G401 (cell line): ENCODE measurements around the gene SLC27A3. TPM values are rescaled to one million over a fixed set of nuclear protein-coding genes. Genes with fewer than 3 reads are reported as not detected.

Experiments
- DNase-seq: peaks from one replicate; pipeline ENCODE4 v3.0.0-alpha.2; 2015; ENCODE audit warnings: low spot score
- in situ Hi-C: cut with HindIII; loops from 2 replicates; pipeline ENCODE4 v1.10.0; 2016; ENCODE audit warnings: low sequenced_read_pairs, mixed read lengths
- total RNA-seq: library from RNA; depleted of rRNA; stranded (reverse); fragments of >200 nt; shearing (Covaris generic); gene quantifications from 2 replicates; pipeline ENCODE4 v1.2.3, GENCODE V29; 2014; rRNA removed

Gene SLC27A3
- total RNA-seq, 1 experiment from 2014 or later = 1.4 TPM

- no peak for DNase-seq
- in situ Hi-C loops = no loop called here
Observed at GRCh38 chr1:153827168-153827964, 52.2 kb downstream of the SLC27A3 start.

Other genes with a start within 250 kb of the SLC27A3 start
- 308 and 563 TPM in 2 replicates for gene S100A6, start 239.4 kb upstream of the SLC27A3 start, total RNA-seq
- 1.5 and 15.4 TPM in 2 replicates for gene S100A5, start 234.5 kb upstream of the SLC27A3 start, total RNA-seq
- 452 and 453 TPM in 2 replicates for gene S100A4, start 229.6 kb upstream of the SLC27A3 start, total RNA-seq
- 0.37 and 4.3 TPM in 2 replicates for gene S100A3, start 226.1 kb upstream of the SLC27A3 start, total RNA-seq
- gene S100A2, start 209.6 kb upstream of the SLC27A3 start, total RNA-seq = 10.6 and 10.8 TPM in 2 replicates
- 81.9 and 98.1 TPM in 2 replicates for gene S100A16, start 162.3 kb upstream of the SLC27A3 start, total RNA-seq
- 0.75 TPM in 1 of 2 replicates, not detected in the other for gene S100A14, start 159.1 kb upstream of the SLC27A3 start, total RNA-seq
- gene S100A13, start 147.9 kb upstream of the SLC27A3 start, total RNA-seq = 111 and 239 TPM in 2 replicates
- gene S100A1, start 147.0 kb upstream of the SLC27A3 start, total RNA-seq = 132 and 195 TPM in 2 replicates
- gene CHTOP, start 141.3 kb upstream of the SLC27A3 start, total RNA-seq = 42.5 and 66.4 TPM in 2 replicates
- 49.8 and 58.2 TPM in 2 replicates for gene SNAPIN, start 116.7 kb upstream of the SLC27A3 start, total RNA-seq
- gene ILF2, start 104.4 kb upstream of the SLC27A3 start, total RNA-seq = 289 and 376 TPM in 2 replicates
- 0.12 TPM in 1 of 2 replicates, not detected in the other for gene NPR1, start 96.7 kb upstream of the SLC27A3 start, total RNA-seq
- 20.7 and 21.1 TPM in 2 replicates for gene INTS3, start 47.4 kb upstream of the SLC27A3 start, total RNA-seq
- 5.0 and 5.8 TPM in 2 replicates for gene GATAD2B, start 147.6 kb downstream of the SLC27A3 start, total RNA-seq
- gene DENND4B, start 171.3 kb downstream of the SLC27A3 start, total RNA-seq = 7.8 and 9.3 TPM in 2 replicates
- 3.6 and 7.2 TPM in 2 replicates for gene CRTC2, start 183.2 kb downstream of the SLC27A3 start, total RNA-seq
- gene SLC39A1, start 188.1 kb downstream of the SLC27A3 start, total RNA-seq = 251 and 259 TPM in 2 replicates
- 12.0 and 13.4 TPM in 2 replicates for gene CREB3L4, start 192.5 kb downstream of the SLC27A3 start, total RNA-seq
- 196 TPM in 2 replicates for gene JTB, start 202.3 kb downstream of the SLC27A3 start, total RNA-seq
- gene RAB13, start 210.9 kb downstream of the SLC27A3 start, total RNA-seq = 18.5 and 23.4 TPM in 2 replicates
- 2,657 and 4,065 TPM in 2 replicates for gene RPS27, start 215.4 kb downstream of the SLC27A3 start, total RNA-seq